Endodermal cell (in vitro differentiated cells): Measurements from ENCODE around the gene NUP214. TPM values are rescaled to one million over a fixed set of nuclear protein-coding genes. Genes with fewer than 3 reads are reported as not detected.
"Not testable (repeated sequence)": the region's sequence is repeated elsewhere in the genome, so short reads cannot be mapped to it uniquely, and the experiment has no call there.

Source experiments
- DNase-seq: peaks from one replicate; pipeline ENCODE4 v3.0.0-alpha.2; 2017
- H3K27ac ChIP-seq: 2 replicates; pipeline ENCODE4 v1.5.1; 2013; ENCODE audit warnings: mild to moderate bottlenecking, low read depth, low read length, moderate library complexity
- H3K27me3 ChIP-seq: 2 replicates; pipeline ENCODE4 v1.6.1; 2013; ENCODE audit warnings: mild to moderate bottlenecking, low read length, moderate library complexity; ENCODE audit not compliant: insufficient read depth, control insufficient read depth, poor library complexity, severe bottlenecking
- H3K36me3 ChIP-seq: 2 replicates; pipeline ENCODE4 v1.7.0; 2013; ENCODE audit warnings: mild to moderate bottlenecking, low read length, moderate library complexity; ENCODE audit not compliant: control insufficient read depth, insufficient read depth
- H3K4me1 ChIP-seq: one replicate; pipeline ENCODE4 v1.7.0; 2013; ENCODE audit warnings: low read length; ENCODE audit not compliant: control insufficient read depth, insufficient read depth
- H3K4me3 ChIP-seq: 2 replicates; pipeline ENCODE4 v1.5.1; 2013; ENCODE audit warnings: mild to moderate bottlenecking, low read length, moderate library complexity
- H3K9ac ChIP-seq: 2 replicates; pipeline ENCODE4 v1.6.1; 2013; ENCODE audit warnings: mild to moderate bottlenecking, low read length, moderate library complexity; ENCODE audit not compliant: poor library complexity, severe bottlenecking; ENCODE audit errors: extremely low read depth
- H3K9me3 ChIP-seq: 2 replicates; pipeline ENCODE4 v1.6.1; 2013; ENCODE audit warnings: mild to moderate bottlenecking, low read length, moderate library complexity; ENCODE audit not compliant: control insufficient read depth
- H3K27ac Mint-ChIP-seq: 2 replicates; pipeline ENCODE4 v1.8.0; 2020; ENCODE audit warnings: mixed read lengths
- H3K27me3 Mint-ChIP-seq: 2 replicates; pipeline ENCODE4 v1.8.0; 2021; ENCODE audit warnings: mild to moderate bottlenecking, mixed read lengths; ENCODE audit not compliant: insufficient read depth
- H3K36me3 Mint-ChIP-seq: 2 replicates; pipeline ENCODE4 v1.8.0; 2020; ENCODE audit warnings: low read depth, mixed read lengths
- H3K4me1 Mint-ChIP-seq: 2 replicates; pipeline ENCODE4 v1.8.0; 2020; ENCODE audit warnings: mixed read lengths
- H3K4me3 Mint-ChIP-seq: 2 replicates; pipeline ENCODE4 v1.8.0; 2020; ENCODE audit warnings: mild to moderate bottlenecking, moderate library complexity, mixed read lengths
- H3K9me3 Mint-ChIP-seq: 2 replicates; pipeline ENCODE4 v1.8.0; 2020; ENCODE audit warnings: mild to moderate bottlenecking, mixed read lengths
- CTCF ChIP-seq: fragments of 200-600 bp; sonication (generic); conservative IDR thresholded peaks from 2 replicates; pipeline ENCODE4 v1.5.0; 2021; ENCODE audit warnings: antibody characterized with exemption, mild to moderate bottlenecking
- WGBS, 2 experiments: methylation state at CpG; one replicate each; pipeline versions ENCODE4 v1.1.5 to v1.1.7; 2013; ENCODE audit warnings: missing lambda C conversion rate in 2 of 2, mixed read lengths in 1 of 2; ENCODE audit not compliant: insufficient coverage in 1 of 2, insufficient read length in 1 of 2; 5-methylcytosine and 5-hydroxymethylcytosine counted together
- total RNA-seq, 2 donors: library from RNA; stranded (reverse); fragmentation: NEBNext Ultra II Directional in 1 of 2; extraction: Animal tissue kit (Norgen Biotek cat#: 25700) in 1 of 2; gene quantifications; 2 replicates in 1 of 2; 3 replicates in 1 of 2; pipeline ENCODE4 v1.2.1, GENCODE V29; 2021

The NUP214 gene
- total RNA-seq, 2 donors from 2014 or later = 56.7 to 59.9 TPM

- DNase-seq = no peak
- peak overlapping the region; percentile 10 for H3K4me3 Mint-ChIP-seq
- H3K27me3 Mint-ChIP-seq = peaks cover 16% of the 10 kb centered on the region
- peaks cover 20% of the 10 kb centered on the region for H3K4me1 Mint-ChIP-seq
- no peaks in the 10 kb centered on the region for H3K9me3 Mint-ChIP-seq
- Histone ChIP-seq H3K9ac (peak overlapping the region; percentile 23), H3K9me3 (no peaks in the 10 kb centered on the region), H3K36me3 (no peaks in the 10 kb centered on the region), H3K27ac (no peak overlapping the region), H3K27me3 (no peaks in the 10 kb centered on the region), H3K4me1 (peaks cover 20% of the 10 kb centered on the region), H3K4me3 (no peak overlapping the region)
- 81 to 93% methylated on average over 5 to 8 of the region's 8 CpGs for WGBS, 2 experiments
- H3K27ac Mint-ChIP-seq = peak overlapping the region; percentile 87
- H3K36me3 Mint-ChIP-seq = peaks cover 4% of the 10 kb centered on the region
- no peak for TF ChIP-seq CTCF
Measured at GRCh38 chr9:131099102-131099606, 26.2 kb upstream of the NUP214 start.

GRCh38 chr9:131099845-131100244 is 25.5 kb upstream of the NUP214 start:
- H3K27ac Mint-ChIP-seq, DNase-seq, H3K9ac ChIP-seq, H3K36me3 ChIP-seq, H3K4me3 Mint-ChIP-seq, H3K27ac ChIP-seq, H3K4me3 ChIP-seq, H3K9me3 ChIP-seq, H3K9me3 Mint-ChIP-seq, H3K36me3 Mint-ChIP-seq, H3K27me3 ChIP-seq: not testable (repeated sequence)
- 91 to 95% methylated on average over 4 to 8 of the region's 8 CpGs for WGBS, 2 experiments
- Mint-ChIP-seq H3K4me1 (peaks cover 20% of the 10 kb centered on the region), H3K27me3 (peaks cover 12% of the 10 kb centered on the region)
- peaks cover 20% of the 10 kb centered on the region for H3K4me1 ChIP-seq

- H3K4me3 Mint-ChIP-seq = no peak overlapping the region
- Histone ChIP-seq H3K9me3 (no peaks in the 10 kb centered on the region), H3K9ac (no peak overlapping the region), H3K27me3 (no peaks in the 10 kb centered on the region), H3K36me3 (peaks cover 2% of the 10 kb centered on the region), H3K27ac (peak overlapping the region; percentile 49), H3K4me1 (peaks cover 20% of the 10 kb centered on the region), H3K4me3 (no peak overlapping the region)
- DNase-seq = no peak
- H3K27me3 Mint-ChIP-seq = peaks cover 6% of the 10 kb centered on the region
- peaks cover 20% of the 10 kb centered on the region for H3K4me1 Mint-ChIP-seq
- H3K9me3 Mint-ChIP-seq = no peaks in the 10 kb centered on the region
- H3K27ac Mint-ChIP-seq = peak overlapping the region; percentile 17
- no peak for TF ChIP-seq CTCF
- H3K36me3 Mint-ChIP-seq = peaks cover 11% of the 10 kb centered on the region
- 86 to 95% methylated on average over 4 to 9 of the region's 9 CpGs for WGBS, 2 experiments
Measured at GRCh38 chr9:131100445-131100844, 24.9 kb upstream of the NUP214 start.
